GM23338 (cell line): ENCODE measurements around the gene IPO13. TPM values are rescaled to one million over a fixed set of nuclear protein-coding genes. Genes with fewer than 3 reads are reported as not detected.

Experiments used
- ATAC-seq: fragments of 200-7000 bp; cut with Tn5 transposase; 3 replicates; pipeline ENCODE4 v1.9.1; 2020
- DNase-seq: peaks from one replicate; pipeline ENCODE4 v3.0.0-alpha.2; 2015; ENCODE audit warnings: low spot score
- H2AFZ ChIP-seq: fragments of 200-600 bp; sonication (generic); 2 replicates; pipeline ENCODE4 v1.8.0; 2016; ENCODE audit warnings: antibody characterized with exemption, mild to moderate bottlenecking, moderate library complexity
- H3F3A ChIP-seq: fragments of 200-600 bp; sonication (generic); replicated peaks from 2 replicates; pipeline ENCODE4 v1.8.0; 2017; ENCODE audit warnings: antibody characterized with exemption, mixed run types, low read depth
- H3K27ac ChIP-seq: fragments of 200-600 bp; sonication (generic); 2 replicates; pipeline ENCODE4 v1.6.1; 2016; ENCODE audit warnings: low read depth
- H3K27me3 ChIP-seq: fragments of 200-600 bp; sonication (generic); 2 replicates; pipeline ENCODE4 v1.8.0; 2016; ENCODE audit warnings: mild to moderate bottlenecking, mixed run types, moderate library complexity; ENCODE audit not compliant: insufficient read depth
- H3K36me3 ChIP-seq: fragments of 200-600 bp; sonication (generic); 2 replicates; pipeline ENCODE4 v1.8.0; 2016; ENCODE audit warnings: mild to moderate bottlenecking; ENCODE audit not compliant: insufficient read depth
- H3K4me1 ChIP-seq: fragments of 200-600 bp; sonication (generic); 2 replicates; pipeline ENCODE4 v1.8.0; 2016; ENCODE audit warnings: mild to moderate bottlenecking, moderate library complexity; ENCODE audit not compliant: insufficient read depth
- H3K4me2 ChIP-seq: fragments of 200-600 bp; sonication (generic); 2 replicates; pipeline ENCODE4 v1.7.1; 2017; ENCODE audit warnings: mixed run types
- H3K4me3 ChIP-seq: fragments of 200-600 bp; sonication (generic); 2 replicates; pipeline ENCODE4 v1.6.1; 2016; ENCODE audit warnings: mixed run types
- H3K79me2 ChIP-seq: fragments of 200-600 bp; sonication (generic); replicated peaks from 2 replicates; pipeline ENCODE4 v1.8.0; 2017; ENCODE audit warnings: mild to moderate bottlenecking; ENCODE audit not compliant: insufficient read depth
- H3K9me2 ChIP-seq: fragments of 200-600 bp; sonication (generic); 2 replicates; pipeline ENCODE4 v1.8.0; 2017; ENCODE audit not compliant: insufficient read depth
- H4K20me1 ChIP-seq: fragments of 200-600 bp; sonication (generic); replicated peaks from 2 replicates; pipeline ENCODE4 v1.8.0; 2017; ENCODE audit warnings: mild to moderate bottlenecking; ENCODE audit not compliant: insufficient read depth
- H3K27ac Mint-ChIP-seq: 2 replicates; pipeline ENCODE4 v1.8.0; 2020; ENCODE audit warnings: inconsistent platforms, mild to moderate bottlenecking, moderate library complexity, mixed read lengths
- H3K27me3 Mint-ChIP-seq: 3 replicates; pipeline ENCODE4 v1.8.0; 2022; ENCODE audit warnings: low read depth, mild to moderate bottlenecking, moderate library complexity, mixed read lengths, inconsistent platforms; ENCODE audit not compliant: insufficient read depth, poor library complexity
- H3K36me3 Mint-ChIP-seq: 3 replicates; pipeline ENCODE4 v1.8.0; 2021; ENCODE audit warnings: low read depth, mild to moderate bottlenecking, inconsistent platforms, moderate library complexity, mixed read lengths
- H3K4me1 Mint-ChIP-seq: 3 replicates; pipeline ENCODE4 v1.8.0; 2020; ENCODE audit warnings: mild to moderate bottlenecking, inconsistent platforms, mixed read lengths
- H3K4me3 Mint-ChIP-seq: 3 replicates; pipeline ENCODE4 v1.8.0; 2021; ENCODE audit warnings: moderate library complexity, mild to moderate bottlenecking, inconsistent platforms, mixed read lengths
- H3K9me3 Mint-ChIP-seq: 3 replicates; pipeline ENCODE4 v1.8.0; 2020; ENCODE audit warnings: moderate library complexity, mild to moderate bottlenecking, inconsistent platforms, mixed read lengths
- CREB1 ChIP-seq: fragments of 250-450 bp; sonication (Bioruptor Pico); IDR thresholded peaks from 2 replicates; pipeline ENCODE4 v1.5.0; 2020; ENCODE audit warnings: low read depth, mild to moderate bottlenecking, moderate library complexity
- CTCF ChIP-seq, 2 experiments: fragments of 200-600 bp in 1 of 2; sonication (generic) in 1 of 2; conservative IDR thresholded peaks; 2 replicates each; pipeline versions ENCODE4 v1.5.1 to v1.6.1; 2016 to 2017; ENCODE audit warnings: antibody characterized with exemption in 2 of 2, low read depth in 2 of 2, mild to moderate bottlenecking in 2 of 2, moderate library complexity in 1 of 2
- ETS1 ChIP-seq: IDR thresholded peaks from 2 replicates; pipeline ENCODE4 v1.6.1; 2016; ENCODE audit warnings: antibody characterized with exemption
- EZH2 ChIP-seq: fragments of 200-600 bp; sonication (generic); IDR thresholded peaks from one replicate; pipeline ENCODE4 v1.8.0; 2017; ENCODE audit warnings: antibody characterized with exemption, mild to moderate bottlenecking, low read depth; ENCODE audit not compliant: unreplicated experiment
- EZH2phosphoT487 ChIP-seq: fragments of 200-600 bp; sonication (generic); IDR thresholded peaks from one replicate; pipeline ENCODE4 v1.8.1; 2018; ENCODE audit warnings: antibody characterized with exemption; ENCODE audit not compliant: unreplicated experiment
- JUNB ChIP-seq: IDR thresholded peaks from one replicate; pipeline ENCODE4 v1.6.1; 2016; ENCODE audit warnings: antibody characterized with exemption; ENCODE audit not compliant: unreplicated experiment
- NANOG ChIP-seq: IDR thresholded peaks from 2 replicates; pipeline ENCODE4 v1.6.1; 2016; ENCODE audit warnings: antibody characterized with exemption, borderline replicate concordance
- POLR2AphosphoS5 ChIP-seq: IDR thresholded peaks from 2 replicates; pipeline ENCODE4 v1.6.1; 2016; ENCODE audit warnings: antibody characterized with exemption, low read depth
- REST ChIP-seq: IDR thresholded peaks from one replicate; pipeline ENCODE4 v1.6.1; 2018; ENCODE audit warnings: antibody characterized with exemption; ENCODE audit not compliant: unreplicated experiment
- STAT1 ChIP-seq: IDR thresholded peaks from one replicate; pipeline ENCODE4 v1.6.1; 2016; ENCODE audit warnings: antibody characterized with exemption; ENCODE audit not compliant: unreplicated experiment
- ZNF114 ChIP-seq: fragments of 250-450 bp; sonication (Bioruptor Pico); IDR thresholded peaks from 2 replicates; pipeline ENCODE4 v1.5.0; 2020; ENCODE audit warnings: mild to moderate bottlenecking, moderate library complexity
- ZNF331 ChIP-seq: fragments of 250-450 bp; sonication (Bioruptor Pico); IDR thresholded peaks from 2 replicates; pipeline ENCODE4 v1.5.0; 2020; ENCODE audit warnings: low read depth, mild to moderate bottlenecking, moderate library complexity
- ZNF462 ChIP-seq: fragments of 250-450 bp; sonication (Bioruptor Pico); IDR thresholded peaks from 2 replicates; pipeline ENCODE4 v1.5.0; 2020; ENCODE audit warnings: mild to moderate bottlenecking, moderate library complexity
- polyA plus RNA-seq: library from polyadenylated mRNA; unstranded; fragments of >200 nt; fragmentation: Nextera tagmentation; extraction: Ambion mirVana; gene quantifications from 2 replicates; pipeline ENCODE4 v1.2.1, GENCODE V29; 2016
- total RNA-seq: library from RNA; depleted of rRNA; stranded (reverse); fragments of >200 nt; shearing (Covaris generic); gene quantifications from 2 replicates; pipeline ENCODE4 v1.2.3, GENCODE V29; 2014

Gene IPO13
- total and polyA plus RNA-seq, 2 experiments from 2014 or later = 10.4 to 22.8 TPM

GRCh38 chr1:43956234-43956633 is 9.5 kb downstream of the IPO13 start:
- DNase-seq (no peak), ATAC-seq (no peak)
- TF ChIP-seq ZNF331 (CRISPR knock-in tag) (no peak), REST (no peak), EZH2phosphoT487 (no peak), CTCF (conservative IDR thresholded peaks at IDR 0.05; ENCODE audit: low read depth in 2 of 2) (no peak), ETS1 (no peak), JUNB (no peak), EZH2 (no peak), NANOG (no peak), ZNF114 (CRISPR knock-in tag) (no peak), POLR2AphosphoS5 (no peak), ZNF462 (CRISPR knock-in tag) (no peak), CREB1 (CRISPR knock-in tag) (no peak), STAT1 (no peak)
- Histone ChIP-seq H3K27ac (no peak overlapping the region), H2AFZ (no peak overlapping the region), H4K20me1 (no peaks in the 10 kb centered on the region), H3K4me3 (no peak overlapping the region), H3K79me2 (0 out of 2 replicates have a peak, but pooled peaks cover 4% of the 10 kb centered on the region), H3K9me2 (no peaks in the 10 kb centered on the region), H3K27me3 (no peaks in the 10 kb centered on the region), H3F3A (no peaks in the 10 kb centered on the region), H3K36me3 (no peaks in the 10 kb centered on the region), H3K4me2 (no peak overlapping the region), H3K4me1 (peaks cover 3% of the 10 kb centered on the region; the same call in 1 of the 2 replicates)
- no peaks in the 10 kb centered on the region for H3K9me3 Mint-ChIP-seq
- H3K27ac Mint-ChIP-seq = no peak overlapping the region
- H3K36me3 Mint-ChIP-seq = no peaks in the 10 kb centered on the region; the same call in 2 of the 3 replicates
- H3K4me3 Mint-ChIP-seq = no peak overlapping the region
- H3K4me1 Mint-ChIP-seq = peaks cover 10% of the 10 kb centered on the region
- H3K27me3 Mint-ChIP-seq = peaks cover 13% of the 10 kb centered on the region
